GM23338 (cell line): ENCODE measurements around the gene SH3GL3. TPM values are rescaled to one million over a fixed set of nuclear protein-coding genes. Genes with fewer than 3 reads are reported as not detected.

Experiments
- ATAC-seq: fragments of 200-7000 bp; cut with Tn5 transposase; 3 replicates; pipeline ENCODE4 v1.9.1; 2020
- DNase-seq: peaks from one replicate; pipeline ENCODE4 v3.0.0-alpha.2; 2015; ENCODE audit warnings: low spot score
- H2AFZ ChIP-seq: fragments of 200-600 bp; sonication (generic); 2 replicates; pipeline ENCODE4 v1.8.0; 2016; ENCODE audit warnings: antibody characterized with exemption, mild to moderate bottlenecking, moderate library complexity
- H3F3A ChIP-seq: fragments of 200-600 bp; sonication (generic); replicated peaks from 2 replicates; pipeline ENCODE4 v1.8.0; 2017; ENCODE audit warnings: antibody characterized with exemption, mixed run types, low read depth
- H3K27ac ChIP-seq: fragments of 200-600 bp; sonication (generic); 2 replicates; pipeline ENCODE4 v1.6.1; 2016; ENCODE audit warnings: low read depth
- H3K27me3 ChIP-seq: fragments of 200-600 bp; sonication (generic); 2 replicates; pipeline ENCODE4 v1.8.0; 2016; ENCODE audit warnings: mild to moderate bottlenecking, mixed run types, moderate library complexity; ENCODE audit not compliant: insufficient read depth
- H3K36me3 ChIP-seq: fragments of 200-600 bp; sonication (generic); 2 replicates; pipeline ENCODE4 v1.8.0; 2016; ENCODE audit warnings: mild to moderate bottlenecking; ENCODE audit not compliant: insufficient read depth
- H3K4me1 ChIP-seq: fragments of 200-600 bp; sonication (generic); 2 replicates; pipeline ENCODE4 v1.8.0; 2016; ENCODE audit warnings: mild to moderate bottlenecking, moderate library complexity; ENCODE audit not compliant: insufficient read depth
- H3K4me2 ChIP-seq: fragments of 200-600 bp; sonication (generic); 2 replicates; pipeline ENCODE4 v1.7.1; 2017; ENCODE audit warnings: mixed run types
- H3K4me3 ChIP-seq: fragments of 200-600 bp; sonication (generic); 2 replicates; pipeline ENCODE4 v1.6.1; 2016; ENCODE audit warnings: mixed run types
- H3K79me2 ChIP-seq: fragments of 200-600 bp; sonication (generic); replicated peaks from 2 replicates; pipeline ENCODE4 v1.8.0; 2017; ENCODE audit warnings: mild to moderate bottlenecking; ENCODE audit not compliant: insufficient read depth
- H3K9me2 ChIP-seq: fragments of 200-600 bp; sonication (generic); 2 replicates; pipeline ENCODE4 v1.8.0; 2017; ENCODE audit not compliant: insufficient read depth
- H4K20me1 ChIP-seq: fragments of 200-600 bp; sonication (generic); replicated peaks from 2 replicates; pipeline ENCODE4 v1.8.0; 2017; ENCODE audit warnings: mild to moderate bottlenecking; ENCODE audit not compliant: insufficient read depth
- H3K27ac Mint-ChIP-seq: 2 replicates; pipeline ENCODE4 v1.8.0; 2020; ENCODE audit warnings: inconsistent platforms, mild to moderate bottlenecking, moderate library complexity, mixed read lengths
- H3K27me3 Mint-ChIP-seq: 3 replicates; pipeline ENCODE4 v1.8.0; 2022; ENCODE audit warnings: low read depth, mild to moderate bottlenecking, moderate library complexity, mixed read lengths, inconsistent platforms; ENCODE audit not compliant: insufficient read depth, poor library complexity
- H3K36me3 Mint-ChIP-seq: 3 replicates; pipeline ENCODE4 v1.8.0; 2021; ENCODE audit warnings: low read depth, mild to moderate bottlenecking, inconsistent platforms, moderate library complexity, mixed read lengths
- H3K4me1 Mint-ChIP-seq: 3 replicates; pipeline ENCODE4 v1.8.0; 2020; ENCODE audit warnings: mild to moderate bottlenecking, inconsistent platforms, mixed read lengths
- H3K4me3 Mint-ChIP-seq: 3 replicates; pipeline ENCODE4 v1.8.0; 2021; ENCODE audit warnings: moderate library complexity, mild to moderate bottlenecking, inconsistent platforms, mixed read lengths
- H3K9me3 Mint-ChIP-seq: 3 replicates; pipeline ENCODE4 v1.8.0; 2020; ENCODE audit warnings: moderate library complexity, mild to moderate bottlenecking, inconsistent platforms, mixed read lengths
- CREB1 ChIP-seq: fragments of 250-450 bp; sonication (Bioruptor Pico); IDR thresholded peaks from 2 replicates; pipeline ENCODE4 v1.5.0; 2020; ENCODE audit warnings: low read depth, mild to moderate bottlenecking, moderate library complexity
- EZH2 ChIP-seq: fragments of 200-600 bp; sonication (generic); IDR thresholded peaks from one replicate; pipeline ENCODE4 v1.8.0; 2017; ENCODE audit warnings: antibody characterized with exemption, mild to moderate bottlenecking, low read depth; ENCODE audit not compliant: unreplicated experiment
- JUNB ChIP-seq: IDR thresholded peaks from one replicate; pipeline ENCODE4 v1.6.1; 2016; ENCODE audit warnings: antibody characterized with exemption; ENCODE audit not compliant: unreplicated experiment
- NANOG ChIP-seq: IDR thresholded peaks from 2 replicates; pipeline ENCODE4 v1.6.1; 2016; ENCODE audit warnings: antibody characterized with exemption, borderline replicate concordance
- POLR2AphosphoS5 ChIP-seq: IDR thresholded peaks from 2 replicates; pipeline ENCODE4 v1.6.1; 2016; ENCODE audit warnings: antibody characterized with exemption, low read depth
- STAT1 ChIP-seq: IDR thresholded peaks from one replicate; pipeline ENCODE4 v1.6.1; 2016; ENCODE audit warnings: antibody characterized with exemption; ENCODE audit not compliant: unreplicated experiment
- ZNF114 ChIP-seq: fragments of 250-450 bp; sonication (Bioruptor Pico); IDR thresholded peaks from 2 replicates; pipeline ENCODE4 v1.5.0; 2020; ENCODE audit warnings: mild to moderate bottlenecking, moderate library complexity
- polyA plus RNA-seq: library from polyadenylated mRNA; unstranded; fragments of >200 nt; fragmentation: Nextera tagmentation; extraction: Ambion mirVana; gene quantifications from 2 replicates; pipeline ENCODE4 v1.2.1, GENCODE V29; 2016
- total RNA-seq: library from RNA; depleted of rRNA; stranded (reverse); fragments of >200 nt; shearing (Covaris generic); gene quantifications from 2 replicates; pipeline ENCODE4 v1.2.3, GENCODE V29; 2014
- TF ChIP-seq, protein P1 (sequence below): fragments of 250-450 bp; sonication (Bioruptor Pico); IDR thresholded peaks from 2 replicates; pipeline ENCODE4 v1.5.0; 2020; ENCODE audit warnings: mild to moderate bottlenecking, moderate library complexity

Gene SH3GL3
- total and polyA plus RNA-seq, 2 experiments from 2014 or later = 15.9 to 21.1 TPM

DNA sequence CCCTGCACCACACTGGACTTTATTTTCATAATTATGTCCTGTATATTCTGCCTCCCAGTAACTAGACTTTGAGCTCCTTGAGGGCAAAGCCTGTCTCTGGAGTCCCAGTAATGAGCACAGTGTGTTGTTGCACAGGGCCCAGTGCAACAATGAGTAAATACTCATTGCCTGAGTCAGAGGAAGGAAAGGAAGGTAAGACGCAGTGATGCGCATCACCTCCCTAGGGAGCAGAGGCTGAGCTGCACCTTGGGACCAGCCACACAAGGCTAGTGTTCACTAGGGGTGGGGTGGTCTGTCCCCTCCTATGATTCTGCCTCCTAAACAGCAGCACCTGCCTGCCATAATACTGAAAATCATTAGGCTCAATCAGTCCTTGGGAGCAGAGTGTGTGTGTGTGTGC lies 120.2 kb downstream of the SH3GL3 start (continued):
- TF ChIP-seq STAT1 = no peak
- TF ChIP-seq ZNF114 (CRISPR knock-in tag) = no peak
- TF ChIP-seq NANOG = no peak
- no peak for TF ChIP-seq EZH2
- no peak for TF ChIP-seq CREB1 (CRISPR knock-in tag)
- no peak for TF ChIP-seq POLR2AphosphoS5
- TF ChIP-seq, protein P1, sequence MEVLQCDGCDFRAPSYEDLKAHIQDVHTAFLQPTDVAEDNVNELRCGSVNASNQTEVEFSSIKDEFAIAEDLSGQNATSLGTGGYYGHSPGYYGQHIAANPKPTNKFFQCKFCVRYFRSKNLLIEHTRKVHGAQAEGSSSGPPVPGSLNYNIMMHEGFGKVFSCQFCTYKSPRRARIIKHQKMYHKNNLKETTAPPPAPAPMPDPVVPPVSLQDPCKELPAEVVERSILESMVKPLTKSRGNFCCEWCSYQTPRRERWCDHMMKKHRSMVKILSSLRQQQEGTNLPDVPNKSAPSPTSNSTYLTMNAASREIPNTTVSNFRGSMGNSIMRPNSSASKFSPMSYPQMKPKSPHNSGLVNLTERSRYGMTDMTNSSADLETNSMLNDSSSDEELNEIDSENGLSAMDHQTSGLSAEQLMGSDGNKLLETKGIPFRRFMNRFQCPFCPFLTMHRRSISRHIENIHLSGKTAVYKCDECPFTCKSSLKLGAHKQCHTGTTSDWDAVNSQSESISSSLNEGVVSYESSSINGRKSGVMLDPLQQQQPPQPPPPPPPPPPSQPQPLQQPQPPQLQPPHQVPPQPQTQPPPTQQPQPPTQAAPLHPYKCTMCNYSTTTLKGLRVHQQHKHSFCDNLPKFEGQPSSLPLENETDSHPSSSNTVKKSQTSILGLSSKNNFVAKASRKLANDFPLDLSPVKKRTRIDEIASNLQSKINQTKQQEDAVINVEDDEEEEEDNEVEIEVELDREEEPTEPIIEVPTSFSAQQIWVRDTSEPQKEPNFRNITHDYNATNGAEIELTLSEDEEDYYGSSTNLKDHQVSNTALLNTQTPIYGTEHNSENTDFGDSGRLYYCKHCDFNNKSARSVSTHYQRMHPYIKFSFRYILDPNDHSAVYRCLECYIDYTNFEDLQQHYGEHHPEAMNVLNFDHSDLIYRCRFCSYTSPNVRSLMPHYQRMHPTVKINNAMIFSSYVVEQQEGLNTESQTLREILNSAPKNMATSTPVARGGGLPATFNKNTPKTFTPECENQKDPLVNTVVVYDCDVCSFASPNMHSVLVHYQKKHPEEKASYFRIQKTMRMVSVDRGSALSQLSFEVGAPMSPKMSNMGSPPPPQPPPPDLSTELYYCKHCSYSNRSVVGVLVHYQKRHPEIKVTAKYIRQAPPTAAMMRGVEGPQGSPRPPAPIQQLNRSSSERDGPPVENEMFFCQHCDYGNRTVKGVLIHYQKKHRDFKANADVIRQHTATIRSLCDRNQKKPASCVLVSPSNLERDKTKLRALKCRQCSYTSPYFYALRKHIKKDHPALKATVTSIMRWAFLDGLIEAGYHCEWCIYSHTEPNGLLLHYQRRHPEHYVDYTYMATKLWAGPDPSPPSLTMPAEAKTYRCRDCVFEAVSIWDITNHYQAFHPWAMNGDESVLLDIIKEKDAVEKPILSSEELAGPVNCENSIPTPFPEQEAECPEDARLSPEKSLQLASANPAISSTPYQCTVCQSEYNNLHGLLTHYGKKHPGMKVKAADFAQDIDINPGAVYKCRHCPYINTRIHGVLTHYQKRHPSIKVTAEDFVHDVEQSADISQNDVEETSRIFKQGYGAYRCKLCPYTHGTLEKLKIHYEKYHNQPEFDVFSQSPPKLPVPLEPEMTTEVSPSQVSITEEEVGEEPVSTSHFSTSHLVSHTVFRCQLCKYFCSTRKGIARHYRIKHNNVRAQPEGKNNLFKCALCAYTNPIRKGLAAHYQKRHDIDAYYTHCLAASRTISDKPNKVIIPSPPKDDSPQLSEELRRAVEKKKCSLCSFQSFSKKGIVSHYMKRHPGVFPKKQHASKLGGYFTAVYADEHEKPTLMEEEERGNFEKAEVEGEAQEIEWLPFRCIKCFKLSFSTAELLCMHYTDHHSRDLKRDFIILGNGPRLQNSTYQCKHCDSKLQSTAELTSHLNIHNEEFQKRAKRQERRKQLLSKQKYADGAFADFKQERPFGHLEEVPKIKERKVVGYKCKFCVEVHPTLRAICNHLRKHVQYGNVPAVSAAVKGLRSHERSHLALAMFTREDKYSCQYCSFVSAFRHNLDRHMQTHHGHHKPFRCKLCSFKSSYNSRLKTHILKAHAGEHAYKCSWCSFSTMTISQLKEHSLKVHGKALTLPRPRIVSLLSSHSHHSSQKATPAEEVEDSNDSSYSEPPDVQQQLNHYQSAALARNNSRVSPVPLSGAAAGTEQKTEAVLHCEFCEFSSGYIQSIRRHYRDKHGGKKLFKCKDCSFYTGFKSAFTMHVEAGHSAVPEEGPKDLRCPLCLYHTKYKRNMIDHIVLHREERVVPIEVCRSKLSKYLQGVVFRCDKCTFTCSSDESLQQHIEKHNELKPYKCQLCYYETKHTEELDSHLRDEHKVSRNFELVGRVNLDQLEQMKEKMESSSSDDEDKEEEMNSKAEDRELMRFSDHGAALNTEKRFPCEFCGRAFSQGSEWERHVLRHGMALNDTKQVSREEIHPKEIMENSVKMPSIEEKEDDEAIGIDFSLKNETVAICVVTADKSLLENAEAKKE (CRISPR knock-in tag) = no peak
- no peak for TF ChIP-seq JUNB

DNA sequence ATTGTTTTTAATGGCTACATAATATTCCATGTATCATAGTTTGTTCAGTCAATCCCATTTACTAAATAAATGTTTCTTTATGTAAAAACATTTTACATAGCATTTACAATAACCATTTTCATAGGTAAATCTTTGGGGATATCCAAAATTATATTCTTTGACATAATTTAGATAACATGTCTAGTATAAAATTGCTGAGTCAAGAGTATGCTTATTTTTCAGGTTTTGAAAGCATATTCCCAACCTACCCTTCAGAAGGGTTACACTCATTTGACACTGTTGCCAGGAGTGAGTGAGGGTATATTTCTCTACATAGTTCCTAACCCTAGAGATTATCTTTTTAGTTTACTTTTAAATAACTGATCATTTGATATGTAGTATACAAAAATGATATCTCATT lies 122.2 kb downstream of the SH3GL3 start:
- Mint-ChIP-seq H3K9me3 (no peaks in the 10 kb centered on the region), H3K36me3 (no peaks in the 10 kb centered on the region; the same call in 2 of the 3 replicates), H3K4me3 (no peak overlapping the region), H3K27ac (no peak overlapping the region), H3K27me3 (peaks cover 4% of the 10 kb centered on the region), H3K4me1 (no peaks in the 10 kb centered on the region; the same call in 2 of the 3 replicates)
- Histone ChIP-seq H3K9me2 (no peaks in the 10 kb centered on the region), H3F3A (no peaks in the 10 kb centered on the region), H3K27ac (no peak overlapping the region), H3K79me2 (no peaks in the 10 kb centered on the region), H3K4me2 (no peak overlapping the region), H2AFZ (no peak overlapping the region), H3K4me3 (no peak overlapping the region), H4K20me1 (no peaks in the 10 kb centered on the region), H3K4me1 (no peaks in the 10 kb centered on the region), H3K36me3 (no peaks in the 10 kb centered on the region), H3K27me3 (no peaks in the 10 kb centered on the region)
- ATAC-seq = no peak
- TF ChIP-seq POLR2AphosphoS5 = no peak
- DNase-seq = no peak
